SU-DHL-6 (cell line): ENCODE results near the gene CDH22.

Source experiments
- H2AFZ ChIP-seq: fragments of 200-600 bp; sonication (generic); 2 replicates; pipeline ENCODE4 v1.6.1; 2014; ENCODE audit warnings: low read depth, mild to moderate bottlenecking, moderate library complexity, mixed read lengths, antibody characterized with exemption, low read length; ENCODE audit not compliant: severe bottlenecking
- H3F3A ChIP-seq: fragments of 200-600 bp; shearing (Covaris generic); 2 replicates; pipeline ENCODE4 v1.6.0; 2016; ENCODE audit warnings: antibody characterized with exemption, mild to moderate bottlenecking; ENCODE audit not compliant: insufficient read depth
- H3K27ac ChIP-seq: fragments of 200-600 bp; sonication (generic); 2 replicates; pipeline ENCODE4 v1.5.1; 2016; ENCODE audit warnings: low read depth, mild to moderate bottlenecking, low read length, moderate library complexity, mixed read lengths
- H3K27me3 ChIP-seq: fragments of 200-600 bp; sonication (generic), shearing (Covaris generic); 2 replicates; pipeline ENCODE4 v1.6.0; 2014; ENCODE audit warnings: mild to moderate bottlenecking, low read length
- H3K36me3 ChIP-seq: fragments of 200-600 bp; sonication (generic); 2 replicates; pipeline ENCODE4 v1.6.1; 2014; ENCODE audit warnings: mild to moderate bottlenecking, low read length, mixed read lengths
- H3K4me2 ChIP-seq: fragments of 300-600, 200-600 bp; shearing (Covaris generic), sonication (generic); 2 replicates; pipeline ENCODE4 v1.6.0; 2014; ENCODE audit warnings: low read length, low read depth, mild to moderate bottlenecking; ENCODE audit not compliant: poor library complexity, severe bottlenecking
- H3K4me3 ChIP-seq: fragments of 200-600 bp; sonication (generic); 2 replicates; pipeline ENCODE4 v1.5.1; 2014; ENCODE audit warnings: antibody characterized with exemption, low read length, mild to moderate bottlenecking, mixed read lengths; ENCODE audit not compliant: insufficient read depth, poor library complexity, severe bottlenecking
- H3K79me2 ChIP-seq: fragments of 200-600 bp; sonication (generic); 2 replicates; pipeline ENCODE4 v1.6.1; 2014; ENCODE audit warnings: mild to moderate bottlenecking, low read length, moderate library complexity; ENCODE audit not compliant: insufficient read depth
- H3K9ac ChIP-seq: fragments of 200-600 bp; sonication (generic); 2 replicates; pipeline ENCODE4 v1.7.0; 2014; ENCODE audit warnings: mild to moderate bottlenecking, low read length
- H3K9me2 ChIP-seq: fragments of 200-600 bp; sonication (generic); replicated peaks from 2 replicates; pipeline ENCODE4 v1.6.1; 2014; ENCODE audit warnings: low read length; ENCODE audit not compliant: insufficient read depth
- H3K9me3 ChIP-seq: fragments of 200-600 bp; sonication (generic); 2 replicates; pipeline ENCODE4 v1.6.1; 2014; ENCODE audit warnings: low read length, mixed read lengths; ENCODE audit not compliant: insufficient read depth
- H4K20me1 ChIP-seq: fragments of 200-600 bp; sonication (generic); 2 replicates; pipeline ENCODE4 v1.6.1; 2014; ENCODE audit warnings: low read depth, mild to moderate bottlenecking, antibody characterized with exemption, low read length, moderate library complexity, mixed read lengths
- EZH2phosphoT487 ChIP-seq: fragments of 200-600 bp; sonication (generic), shearing (Covaris generic); conservative IDR thresholded peaks from 2 replicates; pipeline ENCODE4 v1.6.1; 2018; ENCODE audit warnings: mild to moderate bottlenecking, antibody characterized with exemption, low read length, moderate library complexity, mixed read lengths
- TF ChIP-seq, protein P1 (sequence below): fragments of 200-600 bp; sonication (generic); IDR thresholded peaks from one replicate; pipeline ENCODE4 v1.5.1; 2017; ENCODE audit warnings: antibody characterized with exemption, mild to moderate bottlenecking, low read length, moderate library complexity; ENCODE audit not compliant: insufficient read depth, poor library complexity, severe bottlenecking

The CDH22 gene

DNA sequence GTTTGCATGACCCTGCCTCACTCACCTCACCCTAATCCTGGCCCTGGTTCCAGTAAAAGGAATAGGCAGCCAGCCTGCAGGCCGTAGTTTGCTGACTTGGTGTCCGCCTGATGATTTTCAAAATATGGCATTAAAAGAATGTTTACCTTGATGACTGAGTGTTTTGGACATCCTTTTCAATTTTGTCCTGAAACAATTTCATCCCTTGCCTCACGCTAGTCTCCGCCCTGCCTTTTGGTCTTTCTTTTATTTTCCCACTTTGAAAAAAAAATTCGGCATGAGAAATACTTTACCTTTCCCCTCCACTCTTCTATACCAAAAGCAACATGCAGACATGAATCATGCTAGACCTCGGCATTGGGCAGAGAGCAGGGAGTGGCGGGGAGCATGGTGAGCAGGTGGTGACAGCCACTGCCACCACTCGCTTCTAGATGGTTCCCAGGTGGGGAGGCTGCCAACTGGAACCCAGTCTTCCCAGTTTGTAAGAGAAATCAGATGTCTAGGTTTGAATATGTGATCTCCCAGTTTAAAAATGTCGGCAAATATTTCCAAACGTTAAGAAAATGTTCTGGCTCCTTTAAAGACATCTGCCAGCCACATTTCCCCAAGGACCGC lies 180.8 kb downstream of the CDH22 start:
- TF ChIP-seq, protein P1, sequence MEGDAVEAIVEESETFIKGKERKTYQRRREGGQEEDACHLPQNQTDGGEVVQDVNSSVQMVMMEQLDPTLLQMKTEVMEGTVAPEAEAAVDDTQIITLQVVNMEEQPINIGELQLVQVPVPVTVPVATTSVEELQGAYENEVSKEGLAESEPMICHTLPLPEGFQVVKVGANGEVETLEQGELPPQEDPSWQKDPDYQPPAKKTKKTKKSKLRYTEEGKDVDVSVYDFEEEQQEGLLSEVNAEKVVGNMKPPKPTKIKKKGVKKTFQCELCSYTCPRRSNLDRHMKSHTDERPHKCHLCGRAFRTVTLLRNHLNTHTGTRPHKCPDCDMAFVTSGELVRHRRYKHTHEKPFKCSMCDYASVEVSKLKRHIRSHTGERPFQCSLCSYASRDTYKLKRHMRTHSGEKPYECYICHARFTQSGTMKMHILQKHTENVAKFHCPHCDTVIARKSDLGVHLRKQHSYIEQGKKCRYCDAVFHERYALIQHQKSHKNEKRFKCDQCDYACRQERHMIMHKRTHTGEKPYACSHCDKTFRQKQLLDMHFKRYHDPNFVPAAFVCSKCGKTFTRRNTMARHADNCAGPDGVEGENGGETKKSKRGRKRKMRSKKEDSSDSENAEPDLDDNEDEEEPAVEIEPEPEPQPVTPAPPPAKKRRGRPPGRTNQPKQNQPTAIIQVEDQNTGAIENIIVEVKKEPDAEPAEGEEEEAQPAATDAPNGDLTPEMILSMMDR: no peak
- no peak for TF ChIP-seq EZH2phosphoT487
- no peaks in the 10 kb centered on the region for H3F3A ChIP-seq
- H3K4me2 ChIP-seq: no peak overlapping the region
- H3K9me2 ChIP-seq: no peaks in the 10 kb centered on the region
- H4K20me1 ChIP-seq: no peaks in the 10 kb centered on the region
- H3K9me3 ChIP-seq: no peaks in the 10 kb centered on the region
- no peaks in the 10 kb centered on the region for H3K79me2 ChIP-seq
- no peaks in the 10 kb centered on the region for H3K36me3 ChIP-seq
- no peak overlapping the region for H3K9ac ChIP-seq
- H3K27me3 ChIP-seq: no peaks in the 10 kb centered on the region
- no peak overlapping the region for H2AFZ ChIP-seq
- H3K27ac ChIP-seq: no peak overlapping the region
- H3K4me3 ChIP-seq: no peak overlapping the region

DNA sequence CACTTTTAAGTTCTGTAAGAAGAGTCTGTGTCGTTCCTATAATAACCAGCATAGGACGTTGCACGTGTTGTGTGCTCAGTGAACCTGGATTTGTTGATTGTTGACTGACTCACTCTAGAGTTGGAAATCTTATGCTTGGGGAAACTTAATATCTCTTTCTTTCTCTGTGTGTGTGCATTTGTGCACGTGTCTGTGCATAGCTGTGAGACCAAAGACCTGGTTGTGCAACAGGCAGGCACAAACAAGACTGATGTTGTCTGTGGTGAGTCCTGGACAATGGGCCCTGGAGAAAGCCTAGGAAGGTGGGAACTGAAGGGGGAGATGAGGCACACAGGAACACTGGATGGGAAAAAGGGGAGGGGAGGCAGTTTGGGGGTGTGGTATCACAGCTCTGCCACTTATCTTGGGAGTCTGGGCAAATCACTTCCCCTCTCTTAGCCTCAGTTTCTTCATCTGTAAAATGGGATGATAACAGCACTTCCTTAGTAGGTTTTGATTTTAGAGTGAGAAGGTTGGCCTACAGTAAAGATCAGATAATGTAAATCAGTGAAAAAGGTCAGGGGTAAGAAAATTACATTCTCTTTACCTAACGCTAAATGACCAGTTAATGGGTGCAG lies 181.8 kb downstream of the CDH22 start:
- Histone ChIP-seq H4K20me1 (no peaks in the 10 kb centered on the region), H3K27ac (no peak overlapping the region), H3K4me2 (no peak overlapping the region), H3K36me3 (no peaks in the 10 kb centered on the region), H3K79me2 (no peaks in the 10 kb centered on the region), H3K9ac (no peak overlapping the region), H2AFZ (no peak overlapping the region), H3K9me2 (no peaks in the 10 kb centered on the region), H3K27me3 (no peaks in the 10 kb centered on the region), H3F3A (no peaks in the 10 kb centered on the region), H3K4me3 (no peak overlapping the region), H3K9me3 (no peaks in the 10 kb centered on the region)
- TF ChIP-seq, protein P1: no peak
- no peak for TF ChIP-seq EZH2phosphoT487
